GM10847 (cell line): ENCODE data around the gene OR11H7.

ENCODE experiments used
- POLR2A ChIP-seq: IDR thresholded peaks from 2 replicates; pipeline ENCODE4 v1.6.1; 2011; ENCODE audit not compliant: insufficient read length; ENCODE audit errors: extremely low read depth

The OR11H7 gene

GRCh38 chr14:20262642-20263128 is 33.9 kb downstream of the OR11H7 start:
- TF ChIP-seq POLR2A: no peak

DNA sequence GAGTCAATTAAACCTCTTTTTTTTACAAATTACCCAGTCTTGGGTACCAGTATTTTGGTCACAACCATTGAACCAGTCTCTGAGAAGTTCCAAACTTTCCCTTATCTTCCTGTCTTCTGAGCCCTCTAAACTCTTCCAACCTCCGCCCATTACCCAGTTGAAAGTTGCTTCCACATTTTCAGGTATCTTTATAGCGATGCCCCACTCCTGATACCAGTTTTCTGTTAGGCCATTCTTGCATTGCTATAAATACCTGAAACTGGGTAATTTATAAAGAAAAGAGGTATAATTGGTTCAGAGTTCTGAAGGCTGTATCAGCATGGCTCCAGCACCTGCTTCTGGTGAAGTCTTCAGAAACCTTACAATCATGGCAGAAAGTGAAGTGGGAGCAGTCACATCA is 45.3 kb downstream of the OR11H7 start:
- TF ChIP-seq POLR2A: no peak

GRCh38 chr14:20277409-20277808 is 48.6 kb downstream of the OR11H7 start:
- no peak for TF ChIP-seq POLR2A

GRCh38 chr14:20278414-20278813 is 49.6 kb downstream of the OR11H7 start:
- TF ChIP-seq POLR2A: no peak
